RPMI8226 (cell line): Measurements from ENCODE around the gene TIPRL.
"Not testable (repeated sequence)": the region's sequence is repeated elsewhere in the genome, so short reads cannot be mapped to it uniquely, and the experiment has no call there.

Experiments
- DNase-seq: peaks from one replicate; pipeline ENCODE4 v3.0.0-alpha.2; 2015

The TIPRL gene

GRCh38 chr1:168178638-168179437 lies at the start of gene TIPRL:
TIPRL (plus strand) TSS chr1:168178962; CDS start chr1:168179078, 116 bp downstream.
- DNase-seq: peak; percentile 98

GRCh38 chr1:168129933-168130332 lies 48.8 kb upstream of the TIPRL start:
- peak; percentile 18 for DNase-seq

GRCh38 chr1:168134132-168134531 lies 44.6 kb upstream of the TIPRL start:
- no peak for DNase-seq

- no peak for DNase-seq
Observed at GRCh38 chr1:168134642-168135041, 44.1 kb upstream of the TIPRL start.

- DNase-seq: no peak
Observed at GRCh38 chr1:168135116-168135920, 43.4 kb upstream of the TIPRL start.

- no peak for DNase-seq
Observed at GRCh38 chr1:168135921-168136708, 42.6 kb upstream of the TIPRL start.

- no peak for DNase-seq
Observed at GRCh38 chr1:168136709-168137514, 41.9 kb upstream of the TIPRL start, which contains the start of gene GPR161. GPR161 (minus strand) TSS chr1:168136930; CDS start chr1:168104850, 32,080 bp downstream.

- DNase-seq: no peak
Observed at GRCh38 chr1:168137515-168137821, 41.3 kb upstream of the TIPRL start.

GRCh38 chr1:168138134-168138533 lies 40.6 kb upstream of the TIPRL start:
- no peak for DNase-seq

GRCh38 chr1:168139070-168139469 lies 39.7 kb upstream of the TIPRL start:
- no peak for DNase-seq

- DNase-seq: no peak
Observed at GRCh38 chr1:168141871-168142385, 36.8 kb upstream of the TIPRL start.

GRCh38 chr1:168145184-168146159 lies 33.3 kb upstream of the TIPRL start:
- DNase-seq: peak; percentile 91

GRCh38 chr1:168146160-168146539 lies 32.6 kb upstream of the TIPRL start:
- DNase-seq: no peak

- no peak for DNase-seq
Observed at GRCh38 chr1:168146626-168147025, 32.1 kb upstream of the TIPRL start.

- DNase-seq: peak; percentile 41
Observed at GRCh38 chr1:168148916-168149315, 29.8 kb upstream of the TIPRL start.

- DNase-seq: no peak
Observed at GRCh38 chr1:168150283-168150682, 28.5 kb upstream of the TIPRL start.

- no peak for DNase-seq
Observed at GRCh38 chr1:168151935-168152334, 26.8 kb upstream of the TIPRL start.

GRCh38 chr1:168154707-168155106 lies 24.1 kb upstream of the TIPRL start:
- DNase-seq: not testable (repeated sequence)

- no peak for DNase-seq
Observed at GRCh38 chr1:168155910-168156309, 22.9 kb upstream of the TIPRL start.

- no peak for DNase-seq
Observed at GRCh38 chr1:168157638-168158037, 21.1 kb upstream of the TIPRL start.

GRCh38 chr1:168159251-168159650 lies 19.5 kb upstream of the TIPRL start:
- DNase-seq: no peak
